ENCODE data around the gene CYTH4. TPM values are rescaled to one million over a fixed set of nuclear protein-coding genes. Genes with fewer than 3 reads are reported as not detected.

CYTH4 gene
- polyA plus RNA-seq, 1 donor (not counting 4 experiments of a cell fraction or from before 2014, with no cell fraction given), result 0.05 TPM

- Histone ChIP-seq H3K27me3 (ENCODE audit: control insufficient read depth, extremely low read depth, insufficient read depth, low read length) (peaks cover 12% of the 10 kb centered on the region), H3K4me1 (ENCODE audit: control insufficient read depth, extremely low read depth, insufficient read depth, low read length) (peaks cover 14% of the 10 kb centered on the region), H3K9me1 (ENCODE audit: control insufficient read depth, extremely low read depth, insufficient read depth, low read length) (no peaks in the 10 kb centered on the region), H2AFZ (ENCODE audit: control insufficient read depth, low read length) (no peak overlapping the region), H3K79me2 (ENCODE audit: control insufficient read depth, insufficient read depth, low read length) (no peaks in the 10 kb centered on the region), H4K20me1 (ENCODE audit: control insufficient read depth, extremely low read depth, insufficient read depth, low read length) (no peaks in the 10 kb centered on the region), H3K9me3 (ENCODE audit: control insufficient read depth, low read depth, low read length) (peaks cover 9% of the 10 kb centered on the region), H3K4me3 (ENCODE audit: control insufficient read depth in 2 of 3, extremely low read depth in 1 of 3, insufficient read depth in 2 of 3, low read depth in 1 of 3, low read length in 3 of 3) (no peak overlapping the region), H3K36me3 (ENCODE audit: control insufficient read depth in 2 of 2, extremely low read depth in 1 of 2, insufficient read depth in 2 of 2, low read length in 2 of 2) (no peaks in the 10 kb centered on the region), H3K9ac (ENCODE audit: control insufficient read depth, extremely low read depth, insufficient read depth, low read length) (no peak overlapping the region), H3K4me2 (ENCODE audit: control insufficient read depth, extremely low read depth, insufficient read depth, low read depth, low read length) (no peak overlapping the region), H3K27ac (ENCODE audit: control insufficient read depth, insufficient read depth, low read length) (no peak overlapping the region)
- DNase-seq (ENCODE audit: low read depth, low spot score) (no peak), FAIRE-seq (no peak)
- TF ChIP-seq, protein P1, sequence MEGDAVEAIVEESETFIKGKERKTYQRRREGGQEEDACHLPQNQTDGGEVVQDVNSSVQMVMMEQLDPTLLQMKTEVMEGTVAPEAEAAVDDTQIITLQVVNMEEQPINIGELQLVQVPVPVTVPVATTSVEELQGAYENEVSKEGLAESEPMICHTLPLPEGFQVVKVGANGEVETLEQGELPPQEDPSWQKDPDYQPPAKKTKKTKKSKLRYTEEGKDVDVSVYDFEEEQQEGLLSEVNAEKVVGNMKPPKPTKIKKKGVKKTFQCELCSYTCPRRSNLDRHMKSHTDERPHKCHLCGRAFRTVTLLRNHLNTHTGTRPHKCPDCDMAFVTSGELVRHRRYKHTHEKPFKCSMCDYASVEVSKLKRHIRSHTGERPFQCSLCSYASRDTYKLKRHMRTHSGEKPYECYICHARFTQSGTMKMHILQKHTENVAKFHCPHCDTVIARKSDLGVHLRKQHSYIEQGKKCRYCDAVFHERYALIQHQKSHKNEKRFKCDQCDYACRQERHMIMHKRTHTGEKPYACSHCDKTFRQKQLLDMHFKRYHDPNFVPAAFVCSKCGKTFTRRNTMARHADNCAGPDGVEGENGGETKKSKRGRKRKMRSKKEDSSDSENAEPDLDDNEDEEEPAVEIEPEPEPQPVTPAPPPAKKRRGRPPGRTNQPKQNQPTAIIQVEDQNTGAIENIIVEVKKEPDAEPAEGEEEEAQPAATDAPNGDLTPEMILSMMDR (optimal IDR thresholded peaks at IDR 0.05 in 1 of 3, IDR thresholded peaks at IDR 0.05 in 1 of 3, conservative IDR thresholded peaks at IDR 0.05 in 1 of 3; ENCODE audit: extremely low read depth in 1 of 3, insufficient read depth in 2 of 3, low read length in 3 of 3), result no peak
- no peak for TF ChIP-seq EZH2 (IDR thresholded peaks at IDR 0.05; ENCODE audit: low read length)
- dilution Hi-C loops (cut with MboI; ENCODE audit: extremely low pct_ligation_motif_present, low sequenced_read_pairs), result no loop called here
Observed at GRCh38 chr22:37263966-37264887, 18.1 kb upstream of the CYTH4 start.

DNA sequence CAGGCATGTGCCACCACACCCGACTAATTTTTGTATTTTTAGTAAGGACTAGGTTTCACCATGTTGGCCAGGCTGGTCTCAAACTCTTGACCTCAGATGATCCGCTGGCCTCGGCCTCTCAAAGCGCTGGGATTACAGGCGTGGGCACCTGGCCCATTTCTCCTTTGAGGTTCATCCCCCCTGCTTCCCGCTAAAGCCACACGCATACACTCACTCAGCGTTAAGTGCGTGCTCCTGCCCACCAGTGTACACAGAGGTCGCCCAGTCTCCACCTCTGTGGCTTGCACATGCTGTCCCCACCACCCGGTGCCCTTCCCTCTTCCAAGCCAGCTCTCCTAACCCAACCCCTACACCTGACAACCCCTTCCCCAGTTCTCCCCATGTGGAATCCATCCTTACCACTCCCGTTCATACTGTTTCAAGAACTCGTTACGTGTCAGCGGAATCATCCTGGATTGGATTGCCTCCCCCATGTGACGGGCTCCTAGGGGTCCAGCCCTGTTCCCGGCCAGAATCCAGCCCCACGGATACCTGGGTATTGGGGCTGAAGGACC is 15.7 kb upstream of the CYTH4 start:
- no peak for TF ChIP-seq EZH2 (IDR thresholded peaks at IDR 0.05; ENCODE audit: low read length)
- TF ChIP-seq, protein P1 (optimal IDR thresholded peaks at IDR 0.05 in 1 of 3, IDR thresholded peaks at IDR 0.05 in 1 of 3, conservative IDR thresholded peaks at IDR 0.05 in 1 of 3; ENCODE audit: extremely low read depth in 1 of 3, insufficient read depth in 2 of 3, low read length in 3 of 3), result no peak
- Histone ChIP-seq H3K4me1 (ENCODE audit: control insufficient read depth, extremely low read depth, insufficient read depth, low read length) (peaks cover 5% of the 10 kb centered on the region), H3K9me3 (ENCODE audit: control insufficient read depth, low read depth, low read length) (peaks cover 9% of the 10 kb centered on the region), H3K36me3 (ENCODE audit: control insufficient read depth in 2 of 2, extremely low read depth in 1 of 2, insufficient read depth in 2 of 2, low read length in 2 of 2) (no peaks in the 10 kb centered on the region), H3K9ac (ENCODE audit: control insufficient read depth, extremely low read depth, insufficient read depth, low read length) (no peak overlapping the region), H3K4me3 (ENCODE audit: control insufficient read depth in 2 of 3, extremely low read depth in 1 of 3, insufficient read depth in 2 of 3, low read depth in 1 of 3, low read length in 3 of 3) (no peak overlapping the region), H3K79me2 (ENCODE audit: control insufficient read depth, insufficient read depth, low read length) (no peaks in the 10 kb centered on the region), H4K20me1 (ENCODE audit: control insufficient read depth, extremely low read depth, insufficient read depth, low read length) (no peaks in the 10 kb centered on the region), H2AFZ (ENCODE audit: control insufficient read depth, low read length) (no peak overlapping the region), H3K4me2 (ENCODE audit: control insufficient read depth, extremely low read depth, insufficient read depth, low read depth, low read length) (peak overlapping the region; percentile 82), H3K9me1 (ENCODE audit: control insufficient read depth, extremely low read depth, insufficient read depth, low read length) (no peaks in the 10 kb centered on the region), H3K27ac (ENCODE audit: control insufficient read depth, insufficient read depth, low read length) (no peak overlapping the region), H3K27me3 (ENCODE audit: control insufficient read depth, extremely low read depth, insufficient read depth, low read length) (peaks cover 17% of the 10 kb centered on the region)
- FAIRE-seq, result no peak
- no peak for DNase-seq (ENCODE audit: low read depth, low spot score)
- dilution Hi-C loops (cut with MboI; ENCODE audit: extremely low pct_ligation_motif_present, low sequenced_read_pairs), result no loop called here
